Measurements from ENCODE around the gene OR52E8. TPM values are rescaled to one million over a fixed set of nuclear protein-coding genes. Genes with fewer than 3 reads are reported as not detected.
A peak's percentile ranks its signal among the peaks of the same experiment; 100 is the strongest.

The OR52E8 gene
- not detected in 2 replicates for total RNA-seq
- polyA plus RNA-seq (2012), result not detected

GRCh38 chr11:5857590-5857989, at the start of gene OR52E8:
TSS of gene OR52E8 (minus strand) at chr11:5857690. CDS start at chr11:5857690, 0 bp downstream.
- no peak for DNase-seq (ENCODE audit: low read depth)

- no peak for DNase-seq (ENCODE audit: low read depth)
Measured at GRCh38 chr11:5899534-5899933, 42.0 kb upstream of the OR52E8 start.

- DNase-seq (ENCODE audit: low read depth), result no peak
Measured at GRCh38 chr11:5892908-5893307, 35.4 kb upstream of the OR52E8 start, which contains the start of gene OR52E5. TSS of gene OR52E5 (plus strand) at chr11:5893208. CDS start at chr11:5900777, 7,569 bp downstream.

- DNase-seq (ENCODE audit: low read depth), result peak; percentile 11
Measured at GRCh38 chr11:5891216-5891800, 33.8 kb upstream of the OR52E8 start.

- DNase-seq (ENCODE audit: low read depth), result no peak
Measured at GRCh38 chr11:5887661-5888060, 30.2 kb upstream of the OR52E8 start.

GRCh38 chr11:5887172-5887571, 29.7 kb upstream of the OR52E8 start:
- DNase-seq (ENCODE audit: low read depth), result no peak

GRCh38 chr11:5881756-5882155, 24.3 kb upstream of the OR52E8 start:
- no peak for DNase-seq (ENCODE audit: low read depth)

- DNase-seq (ENCODE audit: low read depth), result no peak
Measured at GRCh38 chr11:5880329-5880728, 22.8 kb upstream of the OR52E8 start, which contains the start of gene OR52E4. TSS of gene OR52E4 (plus strand) at chr11:5880629. CDS start at chr11:5884293, 3,664 bp downstream.

- no peak for DNase-seq (ENCODE audit: low read depth)
Measured at GRCh38 chr11:5878564-5878963, 21.1 kb upstream of the OR52E8 start.

GRCh38 chr11:5865826-5866225, 8.3 kb upstream of the OR52E8 start:
- no peak for DNase-seq (ENCODE audit: low read depth)

- no peak for DNase-seq (ENCODE audit: low read depth)
Measured at GRCh38 chr11:5851002-5851401, 6.5 kb downstream of the OR52E8 start.

GRCh38 chr11:5847711-5848110, 9.8 kb downstream of the OR52E8 start:
- DNase-seq (ENCODE audit: low read depth), result no peak

GRCh38 chr11:5846701-5847100, 10.8 kb downstream of the OR52E8 start:
- DNase-seq (ENCODE audit: low read depth), result no peak

GRCh38 chr11:5841797-5842196, 15.7 kb downstream of the OR52E8 start, which contains the start of gene OR52E6:
TSS of gene OR52E6 (minus strand) at chr11:5841897. CDS start at chr11:5841897, 0 bp downstream.
- no peak for DNase-seq (ENCODE audit: low read depth)

- DNase-seq (ENCODE audit: low read depth), result no peak
Measured at GRCh38 chr11:5837695-5838094, 19.8 kb downstream of the OR52E8 start.

- DNase-seq (ENCODE audit: low read depth), result no peak
Measured at GRCh38 chr11:5833446-5833845, 24.0 kb downstream of the OR52E8 start.

- no peak for DNase-seq (ENCODE audit: low read depth)
Measured at GRCh38 chr11:5831196-5831829, 26.2 kb downstream of the OR52E8 start.

GRCh38 chr11:5818245-5818886, 39.1 kb downstream of the OR52E8 start:
- no peak for DNase-seq (ENCODE audit: low read depth)

- no peak for DNase-seq (ENCODE audit: low read depth)
Measured at GRCh38 chr11:5815534-5815933, 42.0 kb downstream of the OR52E8 start.

- DNase-seq (ENCODE audit: low read depth), result no peak
Measured at GRCh38 chr11:5809905-5810795, 47.3 kb downstream of the OR52E8 start.

- no peak for DNase-seq (ENCODE audit: low read depth)
Measured at GRCh38 chr11:5809122-5809519, 48.4 kb downstream of the OR52E8 start.
